A673 (cell line): ENCODE measurements around the gene ZFYVE9.

Source experiments
- CTCF ChIP-seq: fragments of 300-800, 200-600 bp; sonication (generic); conservative IDR thresholded peaks from 2 replicates; pipeline ENCODE4 v1.5.1; 2017; ENCODE audit warnings: low read depth, mild to moderate bottlenecking, antibody characterized with exemption, low read length, moderate library complexity, mixed read lengths
- EZH2 ChIP-seq: fragments of 200-600 bp; sonication (generic); IDR thresholded peaks from 2 replicates; pipeline ENCODE4 v1.6.1; 2017; ENCODE audit warnings: borderline replicate concordance, low read depth, mild to moderate bottlenecking, mixed read lengths, antibody characterized with exemption, low read length; ENCODE audit not compliant: poor library complexity, severe bottlenecking

- TF ChIP-seq CTCF (no peak), EZH2 (no peak)
Measured at GRCh38 chr1:52253421-52253820, 111.5 kb downstream of the ZFYVE9 start.
